GM03348 (cell line): Measurements from ENCODE around the gene EEF1AKMT2.

Experiments
- DNase-seq: peaks from one replicate; pipeline ENCODE4 v3.0.0; 2012; ENCODE audit warnings: low spot score

The EEF1AKMT2 gene

DNA sequence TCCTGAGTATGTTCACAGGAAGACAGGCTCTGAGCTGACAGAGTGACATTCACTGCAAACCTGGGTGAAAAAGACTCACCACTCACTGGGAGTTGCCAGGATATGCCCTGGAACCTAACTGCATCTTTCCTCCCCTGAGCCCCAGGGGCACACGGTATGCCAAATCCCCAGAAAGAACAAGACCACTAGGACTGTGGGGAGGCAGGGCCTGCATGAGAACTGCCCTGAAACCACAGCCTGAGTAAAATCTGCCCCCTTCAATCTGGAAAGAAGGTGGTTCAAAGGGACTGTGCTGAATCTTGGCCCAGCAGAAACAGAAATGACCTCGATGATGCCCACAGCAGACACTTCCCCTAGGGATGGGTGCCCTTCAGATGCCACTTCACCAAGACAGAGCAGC lies 54.0 kb downstream of the EEF1AKMT2 start:
- no peak for DNase-seq

DNA sequence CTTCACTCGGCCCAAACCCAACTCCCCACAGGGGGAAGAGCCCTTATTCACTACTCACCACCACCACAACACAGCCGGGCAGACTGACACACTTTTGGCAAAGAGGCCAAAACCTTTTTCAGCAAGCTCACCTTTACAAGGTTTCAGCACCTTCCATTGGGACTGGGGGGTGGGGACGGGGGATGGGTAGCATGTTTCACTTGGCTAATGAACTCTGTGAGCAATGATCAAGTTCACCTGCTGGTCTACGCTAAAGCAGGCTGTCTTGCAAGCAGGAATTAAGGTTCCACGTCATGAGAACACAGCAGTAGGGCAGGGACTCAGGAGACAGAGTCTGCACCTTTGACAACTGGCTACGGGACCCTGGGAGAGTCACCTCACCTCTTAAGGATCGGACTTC lies 54.5 kb downstream of the EEF1AKMT2 start:
- DNase-seq: no peak

DNA sequence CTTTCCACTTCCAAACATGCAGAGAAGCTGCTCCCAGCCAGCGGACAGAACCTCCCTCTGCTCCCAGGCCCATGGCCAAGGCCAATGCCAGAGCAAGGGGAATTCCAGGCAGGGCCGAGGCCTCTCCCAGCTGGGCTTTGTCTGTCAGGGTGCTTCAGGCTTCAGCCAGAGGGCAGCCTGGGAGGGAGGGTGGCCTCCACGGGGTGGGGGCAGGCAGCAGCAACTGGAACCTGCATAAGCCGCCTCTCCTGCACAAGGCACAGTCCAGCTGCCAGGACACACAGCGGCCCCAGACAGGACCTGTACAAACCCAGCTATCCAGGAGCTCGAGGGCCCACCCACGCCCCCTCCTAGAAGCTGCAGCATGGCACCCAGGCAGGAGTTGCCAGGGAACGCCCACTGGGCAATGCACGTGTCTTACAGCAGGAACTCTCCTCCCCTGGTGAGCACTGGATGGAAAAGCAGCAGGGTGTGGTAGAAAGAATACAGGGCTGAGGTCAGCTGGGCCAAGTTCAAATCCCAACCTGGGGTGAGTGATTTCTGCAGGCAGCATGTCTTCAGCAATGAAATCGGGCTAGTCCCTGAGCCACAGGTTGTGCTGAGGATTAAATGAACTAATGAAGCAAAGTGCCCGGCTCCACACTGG lies 55.1 kb downstream of the EEF1AKMT2 start:
- peak; percentile 80 for DNase-seq

DNA sequence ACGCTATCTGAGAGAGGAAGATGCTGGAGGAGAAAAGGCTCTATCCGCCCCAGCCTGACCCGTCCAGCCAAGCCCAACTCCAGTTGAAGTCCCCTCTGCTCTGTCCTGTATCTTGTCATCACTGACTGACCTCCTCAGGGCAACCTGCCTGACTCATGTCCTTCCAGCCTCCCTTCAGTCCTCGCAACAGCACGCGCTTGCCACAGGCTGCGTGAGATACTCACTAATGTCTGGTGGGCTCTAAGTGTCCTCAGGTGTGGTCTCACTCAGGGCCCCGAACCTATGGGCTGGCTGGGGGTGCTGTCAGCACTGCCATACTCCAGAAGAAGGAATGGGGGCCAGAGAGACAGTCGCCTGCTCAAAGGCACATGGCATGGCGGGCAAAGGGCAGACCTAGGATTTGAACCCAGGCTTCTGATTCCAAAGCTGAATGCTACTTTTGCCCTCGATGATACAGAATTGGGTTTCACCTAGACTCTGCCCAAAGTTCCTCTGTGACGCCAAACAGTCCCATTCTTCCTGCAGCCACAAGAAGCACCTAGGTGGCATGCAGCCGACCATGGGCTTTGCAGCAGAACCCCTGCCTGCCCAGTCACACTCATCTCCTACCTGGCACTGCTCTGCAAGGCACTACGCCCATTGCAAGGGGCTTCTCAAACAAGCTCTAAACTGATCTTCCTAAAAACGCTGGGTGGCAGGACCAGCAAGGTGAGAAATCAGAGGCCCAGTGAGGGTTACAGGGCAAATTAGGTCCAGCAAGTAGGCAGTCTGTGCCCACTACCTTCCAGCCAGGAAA lies 56.0 kb downstream of the EEF1AKMT2 start:
- DNase-seq: no peak

DNA sequence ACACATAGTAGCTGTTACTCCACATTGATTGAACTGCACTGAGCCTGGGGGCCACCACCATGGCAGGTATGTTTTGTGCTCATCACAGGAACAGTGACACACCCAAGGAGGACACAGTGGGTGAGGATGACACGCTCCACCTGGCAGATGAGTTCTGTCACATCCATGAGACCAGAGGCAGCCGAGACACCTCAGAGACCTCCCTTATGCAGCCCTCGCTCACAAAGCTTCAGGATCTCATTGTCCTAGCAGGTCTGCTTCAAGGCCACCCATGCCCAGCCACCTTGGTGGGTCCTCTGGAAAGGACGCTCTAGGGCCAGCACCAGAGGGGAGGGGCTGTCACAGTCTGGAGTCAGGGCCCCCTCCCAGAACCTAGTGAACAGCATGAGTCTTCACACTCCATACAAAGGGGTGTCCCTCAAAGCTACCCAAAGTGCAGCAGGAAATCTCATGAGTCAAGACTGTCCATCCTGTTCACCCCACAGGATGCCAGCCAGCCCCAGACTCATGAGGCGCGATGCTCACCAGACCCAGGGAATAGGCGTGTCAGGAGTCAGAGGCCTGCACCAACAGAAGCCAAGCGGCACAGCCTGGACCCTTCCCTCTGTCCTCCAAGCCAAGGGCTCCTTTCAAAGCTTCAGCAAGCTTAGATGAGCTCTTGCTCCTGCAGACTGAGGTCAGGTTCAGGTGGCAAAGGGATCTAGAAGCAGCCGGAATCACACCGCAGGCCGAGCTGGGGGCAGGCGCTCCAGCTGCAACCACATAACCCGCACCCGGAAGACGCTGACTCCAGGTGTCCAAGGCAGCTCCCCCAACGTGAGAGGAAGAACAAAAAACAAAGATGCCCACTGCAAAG lies 57.1 kb downstream of the EEF1AKMT2 start:
- DNase-seq: no peak

DNA sequence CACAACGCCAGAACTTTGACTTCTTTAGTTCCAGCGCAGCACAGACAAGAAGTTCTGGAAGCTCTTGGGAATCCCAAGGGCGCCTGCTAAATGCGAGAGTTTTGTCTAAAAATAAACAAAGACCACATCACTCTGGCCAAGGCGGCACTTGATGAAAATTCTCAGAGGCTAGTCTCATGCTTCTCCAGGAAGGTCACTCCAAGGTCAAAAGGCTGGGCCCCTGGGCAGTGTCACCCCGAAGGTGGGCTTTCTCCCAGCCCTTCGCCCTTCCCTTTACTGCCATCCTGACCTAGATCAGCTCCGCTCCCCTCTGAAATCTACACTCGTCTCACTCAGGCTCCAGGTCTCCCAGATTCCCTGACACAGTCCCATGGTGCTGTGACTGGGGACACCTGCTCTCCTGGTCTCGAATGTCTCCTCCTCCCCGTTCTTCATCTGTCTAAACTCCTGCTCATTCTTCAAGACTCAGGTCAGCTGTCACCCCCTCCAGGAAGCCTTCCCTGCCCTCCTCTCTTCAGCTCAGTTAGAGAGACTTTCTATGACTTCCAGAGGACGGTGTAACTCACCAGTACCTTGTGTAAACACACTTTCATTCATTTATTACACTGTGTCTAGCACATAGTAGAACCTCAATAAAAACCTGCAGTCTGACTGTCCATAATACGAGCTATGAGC lies 58.0 kb downstream of the EEF1AKMT2 start:
- no peak for DNase-seq

DNA sequence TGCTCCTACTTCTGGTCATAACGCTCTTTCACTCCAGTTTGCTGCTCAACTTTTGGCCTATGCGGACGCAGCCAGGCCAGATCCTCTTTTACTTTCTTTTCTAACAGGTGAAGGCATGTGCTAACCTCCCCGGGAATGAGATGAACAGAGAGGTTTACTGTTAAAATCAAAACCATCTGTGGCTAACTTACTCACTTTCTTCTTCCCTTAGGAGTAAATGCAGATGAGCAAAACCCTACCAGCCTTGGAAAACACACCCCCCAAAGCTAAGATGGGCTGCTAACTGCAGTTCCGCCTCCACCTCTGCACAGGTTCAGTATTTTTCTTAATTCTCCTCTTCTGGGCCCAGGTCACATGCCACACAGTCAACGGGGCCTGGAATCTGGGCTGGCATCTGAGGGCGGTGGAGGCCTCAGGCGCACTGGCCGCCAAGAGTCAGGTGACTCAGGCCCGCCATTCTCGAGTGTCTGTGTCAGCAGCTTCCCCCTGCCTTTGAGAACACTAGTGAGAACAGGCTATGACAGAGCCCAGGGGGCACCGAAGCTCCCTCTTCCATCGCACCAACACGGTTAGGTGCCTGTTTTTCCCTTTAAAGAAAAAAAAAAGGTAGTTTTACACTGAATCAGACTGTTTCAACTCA lies 58.6 kb downstream of the EEF1AKMT2 start:
- no peak for DNase-seq

DNA sequence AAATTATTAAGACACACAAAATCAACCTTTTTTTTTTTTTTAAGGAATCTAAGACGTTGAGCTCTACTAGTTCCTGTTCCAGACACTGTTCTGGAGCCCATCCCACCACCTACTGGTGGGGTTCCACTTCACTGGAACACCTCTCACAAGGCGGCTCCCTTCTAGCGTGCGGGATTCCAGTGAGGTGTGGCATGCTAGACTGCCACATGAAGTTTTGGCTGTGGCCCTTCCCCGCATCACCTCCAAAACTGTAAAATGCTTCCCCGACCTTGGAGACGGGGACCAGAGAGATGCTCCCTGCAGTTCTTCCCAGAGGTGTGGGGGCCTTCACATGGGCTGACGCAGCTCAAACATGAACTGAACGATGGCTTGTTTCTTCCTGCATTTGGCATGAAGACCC lies 60.1 kb downstream of the EEF1AKMT2 start:
- DNase-seq: no peak

DNA sequence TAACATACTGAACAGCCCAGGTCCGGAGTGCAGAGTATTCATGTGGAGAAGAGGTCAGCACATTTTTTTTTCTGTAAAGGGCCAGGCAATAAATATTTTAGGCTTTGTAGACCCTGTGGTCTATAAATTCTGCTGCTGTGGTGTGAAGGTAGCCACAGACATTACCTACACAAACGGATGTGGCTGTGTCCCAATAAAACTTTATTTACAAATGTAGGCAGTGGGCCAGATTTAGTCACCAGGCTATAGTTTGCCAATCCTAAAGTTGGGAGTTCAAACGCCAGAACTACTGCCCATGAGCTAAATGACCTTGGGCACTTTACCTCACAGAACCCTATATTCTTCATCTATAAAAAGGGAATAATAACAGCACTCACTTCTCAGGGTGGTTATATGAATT lies 60.9 kb downstream of the EEF1AKMT2 start:
- no peak for DNase-seq

DNA sequence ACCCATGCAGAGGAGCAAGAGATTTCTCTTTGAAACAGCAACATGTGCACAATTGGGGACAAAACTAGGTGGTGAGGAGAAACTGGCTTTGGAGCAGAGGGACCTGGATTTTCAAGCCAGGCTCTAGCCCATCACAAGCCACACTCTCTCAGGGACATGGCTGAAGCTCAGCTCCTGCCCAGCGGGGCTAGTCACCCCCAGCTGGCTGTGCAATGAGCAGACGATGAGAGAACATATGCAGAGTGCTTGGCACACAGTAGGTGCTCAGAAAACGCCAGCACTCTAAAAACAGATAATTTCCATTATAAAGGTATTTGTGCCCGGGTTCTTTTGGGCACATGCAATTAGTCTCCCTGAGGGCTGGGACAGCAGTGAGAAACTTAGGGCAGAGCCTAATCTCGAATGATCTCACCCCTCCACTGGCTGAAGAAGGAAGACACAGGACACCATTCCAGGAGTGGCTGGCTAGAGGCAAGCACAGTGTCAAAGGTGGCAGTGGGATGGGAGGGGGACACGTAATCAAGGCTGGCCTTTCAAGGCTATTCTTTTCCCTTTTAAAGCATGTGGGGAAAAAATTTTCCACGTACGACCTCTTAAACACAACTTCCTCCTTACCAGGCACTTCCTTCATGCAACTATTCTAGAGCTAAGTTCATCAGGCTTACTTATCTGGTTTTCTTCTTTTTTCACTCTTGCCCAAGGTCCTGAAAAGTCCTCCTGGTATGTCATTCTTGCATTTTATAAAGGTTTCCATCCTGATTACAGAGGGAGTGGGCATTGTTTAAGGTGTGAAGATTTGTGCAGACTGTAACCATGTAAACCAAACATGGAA lies 62.6 kb downstream of the EEF1AKMT2 start:
- DNase-seq: no peak

DNA sequence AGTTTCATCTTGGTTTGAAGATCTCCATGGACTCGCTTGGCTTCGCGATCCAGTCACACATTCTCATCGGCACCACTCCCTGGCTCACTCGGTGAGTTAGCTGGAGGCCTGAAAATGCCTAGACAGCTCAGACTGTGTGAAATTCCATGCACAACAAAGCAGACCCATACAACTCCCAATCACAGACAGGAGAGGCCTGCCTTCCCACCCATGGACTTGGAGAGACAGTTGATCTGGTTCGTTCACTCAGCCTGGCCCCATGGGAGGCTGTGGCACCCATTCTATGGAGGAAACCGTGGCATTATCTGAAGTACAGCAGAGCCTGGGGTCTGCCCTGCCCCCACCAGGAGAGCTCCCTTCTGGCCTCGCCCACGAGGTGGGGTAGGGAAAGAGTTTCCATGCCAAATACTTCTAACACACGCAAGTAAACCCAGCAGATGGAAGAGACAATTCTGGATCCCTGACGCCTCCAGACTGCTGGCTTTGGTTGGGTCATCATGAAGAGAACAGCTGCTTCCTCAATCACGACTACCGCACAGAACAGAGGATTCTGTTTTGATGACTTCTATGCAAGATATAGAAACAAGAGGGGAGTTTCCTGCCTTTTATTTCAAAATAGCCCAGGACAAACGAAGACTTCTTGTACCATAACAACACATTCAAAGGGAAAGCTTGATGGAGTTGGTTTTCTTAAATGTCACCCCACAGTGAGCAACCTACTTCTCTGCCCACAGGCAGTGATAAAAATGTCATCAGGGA lies 63.4 kb downstream of the EEF1AKMT2 start:
- peak; percentile 54 for DNase-seq

DNA sequence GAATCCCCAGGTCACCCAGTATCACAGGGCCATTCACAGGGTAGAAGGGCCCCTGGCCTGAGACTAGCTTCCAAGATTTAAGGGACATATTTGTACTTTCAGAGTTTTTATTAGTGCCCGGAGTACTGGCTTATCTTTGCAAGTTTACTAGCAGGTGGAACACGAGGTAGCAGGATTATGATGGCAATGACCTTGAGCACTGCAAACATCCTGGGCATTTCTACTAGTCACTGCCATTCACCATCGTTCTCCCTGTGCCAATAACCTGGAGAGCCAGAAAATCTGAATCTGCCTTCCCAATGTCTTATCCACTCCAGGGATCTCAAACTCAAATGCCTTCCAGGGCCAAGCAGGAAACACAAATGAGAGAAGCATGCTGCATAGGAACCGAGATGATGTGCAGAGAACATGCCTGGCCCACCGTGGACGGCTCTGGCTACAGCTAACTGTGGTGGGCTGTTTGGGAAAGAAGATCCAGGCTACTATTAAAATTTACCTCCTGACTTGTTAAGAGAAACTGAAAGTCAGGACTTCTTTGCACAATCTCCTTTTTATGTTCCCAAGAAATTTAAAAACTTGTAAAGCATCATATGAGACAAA lies 64.2 kb downstream of the EEF1AKMT2 start:
- no peak for DNase-seq

DNA sequence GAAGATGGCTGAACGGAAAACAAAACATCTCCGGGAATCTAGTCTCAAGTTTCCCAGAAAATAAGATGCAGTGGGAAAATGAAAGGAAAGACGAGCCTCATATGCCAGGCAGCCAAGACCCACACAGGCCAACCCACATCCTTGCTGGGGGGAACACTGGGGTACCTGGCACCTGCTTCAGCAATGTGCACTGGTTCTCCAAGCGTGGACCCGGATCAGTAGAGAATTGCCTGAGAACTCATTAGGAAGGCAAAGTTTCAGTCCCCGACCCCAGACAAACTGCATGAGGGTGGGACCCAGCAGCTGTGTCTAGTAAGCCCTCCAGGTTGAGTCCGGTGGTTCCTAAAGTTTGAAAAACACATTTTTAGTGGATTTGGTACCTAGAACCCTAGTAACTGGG lies 65.9 kb downstream of the EEF1AKMT2 start:
- no peak for DNase-seq

DNA sequence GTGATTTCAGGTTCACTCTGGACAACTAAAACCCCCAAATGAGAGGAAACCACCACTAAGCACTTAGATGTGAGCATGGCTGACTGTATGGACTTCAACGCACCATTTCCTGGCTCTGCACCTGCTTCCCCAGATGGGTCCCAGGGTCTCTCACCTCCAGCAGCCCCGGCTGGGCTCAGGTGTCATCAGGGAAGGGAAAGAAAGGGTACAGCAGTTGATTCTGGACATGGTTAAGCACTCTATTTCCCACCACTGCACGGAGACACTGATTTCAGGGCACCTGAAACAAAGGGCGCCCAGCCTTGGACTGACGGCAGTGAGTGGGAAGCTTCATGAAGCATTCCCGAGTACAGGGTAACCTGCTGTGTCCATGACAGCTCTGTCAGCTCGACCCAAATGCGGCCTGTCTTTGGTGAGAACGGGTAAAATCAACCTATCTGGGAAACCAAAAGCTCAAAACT lies 66.5 kb downstream of the EEF1AKMT2 start:
- no peak for DNase-seq

DNA sequence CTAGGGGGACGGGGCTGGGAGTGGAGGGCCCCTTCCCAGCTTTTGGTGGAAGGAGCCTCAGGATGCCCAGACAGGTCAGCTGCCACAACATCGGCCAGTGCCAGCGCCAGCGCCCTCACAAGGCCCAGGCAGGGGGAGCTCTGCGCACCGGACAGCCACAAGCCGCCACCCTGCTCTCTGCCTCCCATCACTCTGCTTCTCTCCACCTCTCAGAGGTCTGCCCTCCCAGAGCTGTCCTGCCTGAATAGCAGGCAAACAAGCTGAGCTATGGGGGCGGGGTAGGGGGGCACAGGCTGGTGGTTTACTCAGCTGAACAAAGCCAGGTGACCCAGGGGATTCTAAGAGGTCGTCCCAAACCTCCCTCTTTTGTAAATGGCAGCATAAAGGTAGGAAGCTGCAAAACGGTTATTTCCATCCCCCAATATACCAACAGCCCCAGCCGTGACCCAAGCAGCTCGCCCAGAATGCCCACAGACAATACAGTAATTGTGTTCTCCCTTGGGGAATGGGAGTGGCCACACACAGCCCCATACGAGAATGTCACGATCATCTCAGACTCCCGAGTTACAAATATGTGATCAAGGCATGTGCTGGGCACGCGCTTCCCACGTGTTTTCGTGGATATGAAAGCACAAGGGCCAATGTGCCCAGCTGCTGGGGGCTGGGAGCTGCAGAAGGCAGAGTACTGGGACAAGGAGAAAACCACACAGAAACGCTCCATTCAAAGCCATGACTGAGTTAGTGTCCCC lies 67.2 kb downstream of the EEF1AKMT2 start:
- no peak for DNase-seq

DNA sequence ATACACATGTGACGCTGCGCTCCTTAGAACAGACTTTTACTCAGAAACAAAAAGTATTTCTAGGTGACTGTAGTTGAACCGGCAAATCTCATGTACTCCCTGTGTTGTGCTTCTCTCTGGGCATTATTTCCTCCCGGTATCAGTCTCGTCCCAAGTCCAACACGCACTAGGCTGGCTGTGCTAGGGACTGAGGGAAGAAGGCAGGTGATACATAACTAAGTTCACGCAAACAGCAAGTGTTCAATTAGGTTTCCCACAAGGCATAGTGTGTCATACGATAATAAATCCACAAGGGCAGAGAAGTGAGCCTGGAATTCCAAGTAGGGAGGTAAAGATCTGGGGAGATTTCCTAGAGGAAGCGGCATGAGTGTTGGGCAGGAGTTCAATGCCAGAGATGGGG lies 67.9 kb downstream of the EEF1AKMT2 start:
- DNase-seq: no peak

DNA sequence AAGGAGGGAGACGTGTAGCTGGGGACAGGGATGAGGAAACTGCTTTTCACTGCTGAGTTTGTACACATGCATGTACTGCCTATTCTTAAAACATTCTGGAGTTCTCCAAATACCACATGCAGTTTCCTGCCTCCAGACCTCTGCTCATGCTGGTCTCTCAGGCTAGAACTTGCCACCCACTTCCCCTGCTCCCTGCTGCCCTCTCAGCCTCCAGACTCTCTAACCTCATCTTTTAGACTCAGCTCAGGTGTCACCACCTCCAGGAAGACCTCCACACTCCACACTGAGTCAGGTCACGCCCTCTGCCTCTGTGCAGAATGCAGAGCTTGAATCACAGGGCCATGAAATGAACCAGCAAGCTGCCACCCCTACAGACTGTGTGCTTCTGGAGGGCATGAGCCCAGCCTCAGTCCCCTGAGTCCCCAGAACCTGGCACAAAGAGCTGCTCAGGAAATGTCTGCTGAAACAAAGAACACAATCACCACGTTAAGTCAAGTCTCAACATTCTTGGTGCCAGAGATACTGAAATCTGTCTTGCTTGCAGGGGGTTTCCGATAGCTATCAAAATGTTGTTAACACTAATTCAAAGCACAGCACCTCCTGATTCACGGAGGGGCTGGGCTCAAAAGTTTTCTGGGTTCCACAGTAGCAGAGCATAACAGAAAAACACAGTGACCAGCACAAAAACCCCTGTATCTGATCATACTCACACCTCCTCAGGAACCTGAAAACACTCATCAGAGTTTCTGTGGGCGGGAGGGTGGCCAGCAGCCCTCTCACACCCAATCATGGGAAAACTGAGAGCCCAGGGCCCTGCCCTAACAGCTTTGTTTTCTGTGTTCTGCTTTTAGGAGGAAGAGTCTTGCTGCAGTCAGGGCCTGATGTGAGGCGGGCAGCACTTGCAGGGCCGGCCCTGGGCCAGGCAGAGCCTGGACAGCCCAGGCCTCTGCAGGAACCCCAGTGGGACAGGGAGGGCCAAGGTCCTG lies 68.6 kb downstream of the EEF1AKMT2 start:
- DNase-seq: peak; percentile 35
